Mucosa of descending colon (tissue), 3 donors: Measurements from ENCODE around the gene EFCC1. TPM values are rescaled to one million over a fixed set of nuclear protein-coding genes. Genes with fewer than 3 reads are reported as not detected.
A peak's percentile ranks its signal among the peaks of the same experiment; 100 is the strongest.

ENCODE experiments used
- ATAC-seq: fragments of 200-7000 bp; cut with Tn5 transposase; one replicate; pipeline ENCODE4 v1.9.1; 2020; ENCODE audit warnings: mild to moderate bottlenecking, moderate library complexity
- DNase-seq, 3 donors: peaks; one replicate each; pipeline ENCODE4 v3.0.0-alpha.2; 2020
- H3K36me3 ChIP-seq: fragments of 200-600 bp; one replicate; pipeline ENCODE4 v1.8.0; 2021; ENCODE audit warnings: low read depth, mild to moderate bottlenecking
- H3K4me1 ChIP-seq: fragments of 200-600 bp; one replicate; pipeline ENCODE4 v1.8.0; 2021; ENCODE audit warnings: low read depth, mild to moderate bottlenecking
- H3K4me3 ChIP-seq: fragments of 200-600 bp; one replicate; pipeline ENCODE4 v1.8.0; 2021; ENCODE audit warnings: mild to moderate bottlenecking
- H3K9me3 ChIP-seq: fragments of 200-600 bp; one replicate; pipeline ENCODE4 v1.8.0; 2021; ENCODE audit warnings: mild to moderate bottlenecking
- intact Hi-C, 2 donors: fragments of 100-400 bp; cut with DNase I in 1 of 2; cut with micrococcal nuclease in 1 of 2; formaldehyde crosslinking; loops; one replicate each; pipeline versions ENCODE4 v1.11.0 to v1.11.1; 2022; cut with DNase I, micrococcal nuclease
- total RNA-seq, 3 donors: library from RNA; stranded (reverse); fragmentation: NEBNext Ultra II Directional in 2 of 3; extraction: Animal tissue kit (Norgen Biotek cat#: 25700) in 2 of 3; gene quantifications; one replicate each; pipeline versions ENCODE4 v1.2.1 to v1.2.4, GENCODE V29; 2021 to 2023
- TF ChIP-seq, protein P1 (sequence below): fragments of 200-600 bp; IDR thresholded peaks from one replicate; pipeline ENCODE4 v1.8.0; 2022; ENCODE audit warnings: antibody characterized with exemption, mild to moderate bottlenecking
- donor health status: DM: no; HTN: no; CAD: no; lungs with moderate emphysema.
- donor health status: DM: no; HTN: no; CAD: no.
- donor health status: DM: no; HTN: yes; CAD: no.

EFCC1 gene
- total RNA-seq, 3 donors from 2014 or later = 1.8 to 12.0 (median 3.6) TPM

DNA sequence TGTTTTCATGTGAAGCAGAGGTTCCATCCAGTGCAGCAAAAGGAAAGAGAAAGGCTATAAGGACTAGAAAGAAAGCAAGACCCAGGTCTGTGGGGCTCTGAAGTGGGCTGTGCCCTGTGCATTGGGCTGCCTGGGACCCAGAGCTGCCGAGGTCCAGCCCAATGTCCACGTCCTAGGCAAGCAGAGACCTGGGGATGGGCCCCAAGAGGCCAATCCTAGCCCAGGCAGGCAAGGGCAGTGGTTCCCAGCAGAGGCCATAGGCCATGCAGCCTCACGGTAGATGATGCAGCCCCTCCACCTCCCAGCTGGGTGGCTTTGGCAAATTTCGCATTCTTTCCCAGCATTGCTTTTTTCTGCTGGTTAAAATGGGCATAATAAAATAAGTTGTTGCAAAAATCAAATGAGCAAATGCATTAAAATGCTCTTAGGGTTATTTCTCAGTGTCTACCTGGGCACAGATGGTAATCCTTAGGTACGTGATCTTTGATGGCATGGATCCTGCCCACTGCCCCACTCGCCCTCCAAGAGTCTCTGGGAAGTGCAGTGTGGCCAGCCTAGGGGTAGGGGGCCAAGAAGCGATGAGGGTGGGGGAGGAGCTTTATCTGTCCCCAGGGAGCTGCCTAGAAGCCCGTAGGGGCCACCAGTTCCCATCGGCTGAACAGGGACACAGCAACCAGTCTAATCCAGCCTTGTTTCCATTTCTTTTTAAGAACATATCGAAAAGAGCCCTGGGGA lies 37.2 kb downstream of the EFCC1 start:
- TF ChIP-seq, protein P1, sequence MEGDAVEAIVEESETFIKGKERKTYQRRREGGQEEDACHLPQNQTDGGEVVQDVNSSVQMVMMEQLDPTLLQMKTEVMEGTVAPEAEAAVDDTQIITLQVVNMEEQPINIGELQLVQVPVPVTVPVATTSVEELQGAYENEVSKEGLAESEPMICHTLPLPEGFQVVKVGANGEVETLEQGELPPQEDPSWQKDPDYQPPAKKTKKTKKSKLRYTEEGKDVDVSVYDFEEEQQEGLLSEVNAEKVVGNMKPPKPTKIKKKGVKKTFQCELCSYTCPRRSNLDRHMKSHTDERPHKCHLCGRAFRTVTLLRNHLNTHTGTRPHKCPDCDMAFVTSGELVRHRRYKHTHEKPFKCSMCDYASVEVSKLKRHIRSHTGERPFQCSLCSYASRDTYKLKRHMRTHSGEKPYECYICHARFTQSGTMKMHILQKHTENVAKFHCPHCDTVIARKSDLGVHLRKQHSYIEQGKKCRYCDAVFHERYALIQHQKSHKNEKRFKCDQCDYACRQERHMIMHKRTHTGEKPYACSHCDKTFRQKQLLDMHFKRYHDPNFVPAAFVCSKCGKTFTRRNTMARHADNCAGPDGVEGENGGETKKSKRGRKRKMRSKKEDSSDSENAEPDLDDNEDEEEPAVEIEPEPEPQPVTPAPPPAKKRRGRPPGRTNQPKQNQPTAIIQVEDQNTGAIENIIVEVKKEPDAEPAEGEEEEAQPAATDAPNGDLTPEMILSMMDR = no peak
- no peak for ATAC-seq
- Histone ChIP-seq H3K4me1 (peaks cover 9% of the 10 kb centered on the region), H3K9me3 (no peaks in the 10 kb centered on the region), H3K36me3 (no peaks in the 10 kb centered on the region), H3K4me3 (no peak overlapping the region)
- intact Hi-C loops = no loop called here
- DNase-seq = peak in 2 of 3 donors; percentile 10 to 14

DNA sequence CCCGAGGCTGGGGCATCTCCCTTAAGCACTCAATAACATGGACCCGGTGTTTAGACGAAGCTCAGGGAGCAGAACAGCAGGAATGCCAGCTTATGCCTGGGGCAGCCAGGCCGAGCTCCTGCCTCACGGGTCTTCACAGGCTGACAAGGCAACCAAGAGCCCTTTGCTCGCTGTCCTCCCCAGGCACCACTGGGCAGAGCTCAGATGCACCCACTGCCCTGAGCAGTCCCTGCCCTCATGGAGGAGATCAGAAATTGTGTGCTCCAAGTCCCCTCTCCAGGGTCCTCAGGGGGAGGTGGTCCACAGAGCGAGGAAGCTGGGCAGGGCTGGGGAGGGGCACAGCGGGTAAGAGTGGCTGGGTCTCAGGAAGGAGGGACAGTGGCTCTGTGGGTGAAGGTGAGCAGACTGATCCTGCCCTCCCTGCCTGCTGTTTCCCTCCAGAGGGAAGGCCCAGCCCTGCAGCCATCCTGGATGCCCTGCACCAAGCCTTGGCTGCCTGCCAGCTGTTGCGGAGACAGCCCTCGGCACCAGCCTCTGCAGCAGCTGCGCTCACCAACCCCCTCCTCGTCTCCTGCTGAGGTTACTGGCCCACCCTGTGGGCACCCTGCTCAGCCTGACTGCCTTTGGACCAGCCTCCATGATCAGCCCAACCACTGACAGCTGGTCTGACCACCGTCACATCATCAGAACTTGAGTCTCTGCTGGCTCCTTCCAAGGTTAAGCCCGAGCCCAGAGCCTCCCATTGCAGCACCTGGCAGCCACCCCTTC lies 38.4 kb downstream of the EFCC1 start:
- TF ChIP-seq, protein P1 = no peak
- Histone ChIP-seq H3K4me3 (no peak overlapping the region), H3K9me3 (no peaks in the 10 kb centered on the region), H3K36me3 (no peaks in the 10 kb centered on the region), H3K4me1 (peaks cover 9% of the 10 kb centered on the region)
- peak in 2 of 3 donors; percentile 72 to 77 for DNase-seq
- ATAC-seq = peak; percentile 81
- intact Hi-C loops = no loop called here

DNA sequence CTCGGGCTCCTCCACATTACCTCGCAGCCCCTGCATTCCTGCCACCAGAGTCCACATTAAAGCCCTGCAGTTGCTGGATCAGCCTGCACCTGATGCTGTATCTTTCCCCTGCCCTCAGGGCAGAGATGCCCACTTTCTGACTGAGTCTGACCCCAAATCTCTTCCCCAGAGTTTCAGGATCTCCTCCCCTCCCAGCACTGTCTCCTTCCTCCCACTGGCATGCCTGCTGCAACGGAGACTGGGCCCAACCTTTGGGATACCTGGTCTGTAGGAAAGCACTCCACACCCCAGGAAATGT lies 38.9 kb downstream of the EFCC1 start:
- Histone ChIP-seq H3K9me3 (no peaks in the 10 kb centered on the region), H3K4me3 (no peak overlapping the region), H3K36me3 (no peaks in the 10 kb centered on the region), H3K4me1 (peaks cover 9% of the 10 kb centered on the region)
- DNase-seq (peak in 1 of 3 donors; percentile 16), ATAC-seq (no peak)
- intact Hi-C loops = no loop called here
- TF ChIP-seq, protein P1 = no peak

DNA sequence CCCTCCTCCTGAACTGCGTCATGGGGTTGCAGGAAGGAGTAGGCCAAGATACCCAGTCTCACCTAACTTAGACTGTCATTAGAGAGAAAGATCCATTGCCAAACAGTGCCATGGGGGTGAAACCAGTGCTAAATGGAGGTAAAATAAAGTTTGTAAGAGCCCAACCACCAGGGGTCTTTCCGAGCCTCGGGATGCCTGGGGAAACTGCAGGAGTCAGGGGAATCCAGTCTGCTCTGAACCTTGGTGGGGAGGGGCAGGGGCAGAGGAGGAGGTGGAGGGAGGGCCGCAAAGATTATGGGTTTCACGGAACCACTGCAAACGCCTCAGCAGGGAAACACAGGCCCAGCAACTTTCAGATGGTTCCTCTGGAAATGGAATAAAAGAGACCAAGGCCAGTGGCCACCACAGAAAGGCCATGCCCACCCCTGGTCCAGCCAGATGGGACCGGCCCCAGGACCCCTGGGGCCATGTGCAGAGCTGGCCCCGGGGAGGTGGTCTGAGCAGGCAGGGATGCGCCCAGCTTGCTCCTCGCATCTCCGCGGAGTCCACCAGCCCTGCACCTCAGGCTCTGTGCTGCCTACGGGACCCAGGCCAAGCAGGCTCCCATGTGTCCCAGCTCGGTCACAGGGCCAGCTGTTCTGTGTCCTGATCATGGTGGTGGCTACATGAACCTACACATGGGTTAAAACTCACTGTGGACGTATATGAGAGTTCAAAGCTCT lies 39.6 kb downstream of the EFCC1 start:
- intact Hi-C loops = no loop called here
- Histone ChIP-seq H3K9me3 (no peaks in the 10 kb centered on the region), H3K4me1 (peaks cover 11% of the 10 kb centered on the region), H3K4me3 (no peak overlapping the region), H3K36me3 (no peaks in the 10 kb centered on the region)
- DNase-seq = peak in 2 of 3 donors; percentile 13 to 43
- no peak for ATAC-seq
- TF ChIP-seq, protein P1 = no peak

DNA sequence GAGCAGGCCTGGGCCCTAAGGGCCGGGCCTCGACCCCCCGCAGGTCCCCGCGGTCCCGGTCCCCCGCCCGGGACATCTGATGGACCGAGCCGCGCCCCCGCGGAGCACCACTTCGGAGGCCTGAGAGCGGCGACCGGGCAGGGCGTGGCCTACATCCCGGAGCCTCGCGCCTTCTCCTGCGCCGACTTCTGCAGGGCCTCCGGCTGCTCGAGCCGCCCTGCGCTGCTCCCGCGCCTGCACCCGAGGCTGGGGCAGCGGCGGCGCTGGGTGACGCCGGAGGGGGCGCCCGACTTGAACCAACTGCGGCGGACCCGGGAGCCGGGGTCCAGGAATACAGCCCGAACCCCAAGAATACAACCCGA lies 44.6 kb downstream of the EFCC1 start:
- H3K9me3 ChIP-seq = peaks cover 3% of the 10 kb centered on the region
- no peak overlapping the region for H3K4me3 ChIP-seq
- TF ChIP-seq, protein P1 = no peak
- no peaks in the 10 kb centered on the region for H3K36me3 ChIP-seq
- DNase-seq = peak in 1 of 3 donors; percentile 56
- intact Hi-C loops = no loop called here
- peaks cover 4% of the 10 kb centered on the region for H3K4me1 ChIP-seq
- peak; percentile 61 for ATAC-seq
